NB4 (cell line): ENCODE data around the gene ADTRP.

Source experiments
- DNase-seq: peaks from one replicate; pipeline ENCODE4 v3.0.0; 2010; ENCODE audit warnings: low read depth
- H3K4me3 ChIP-seq: one replicate; pipeline ENCODE4 v1.5.1; 2011; ENCODE audit warnings: mild to moderate bottlenecking, low read depth, low read length, moderate library complexity
- CTCF ChIP-seq: IDR thresholded peaks from one replicate; pipeline ENCODE4 v1.5.1; 2012; ENCODE audit warnings: low read depth, low read length
- MAX ChIP-seq: IDR thresholded peaks from 2 replicates; pipeline ENCODE4 v1.6.1; 2011; ENCODE audit warnings: low read depth, low read length
- MYC ChIP-seq: IDR thresholded peaks from 2 replicates; pipeline ENCODE4 v1.6.1; 2011; ENCODE audit warnings: low read depth, low read length
- POLR2A ChIP-seq: IDR thresholded peaks from 2 replicates; pipeline ENCODE4 v1.6.1; 2011; ENCODE audit warnings: mild to moderate bottlenecking; ENCODE audit not compliant: insufficient read length; ENCODE audit errors: extremely low read depth

Gene ADTRP

GRCh38 chr6:11812951-11813350 is 34.3 kb upstream of the ADTRP start:
- DNase-seq, result no peak
- no peak for TF ChIP-seq CTCF
- H3K4me3 ChIP-seq, result no peak overlapping the region

GRCh38 chr6:11812439-11812838 is 33.8 kb upstream of the ADTRP start:
- TF ChIP-seq CTCF (no peak), POLR2A (no peak), MAX (no peak), MYC (no peak)
- no peak for DNase-seq
- no peak overlapping the region for H3K4me3 ChIP-seq

- no peak for DNase-seq
- TF ChIP-seq MAX (no peak), CTCF (no peak), MYC (no peak), POLR2A (no peak)
- no peak overlapping the region for H3K4me3 ChIP-seq
Observed at GRCh38 chr6:11811644-11812264, 33.2 kb upstream of the ADTRP start.

- DNase-seq, result no peak
- no peak overlapping the region for H3K4me3 ChIP-seq
- TF ChIP-seq MAX (no peak), CTCF (no peak)
Observed at GRCh38 chr6:11810854-11811643, 32.4 kb upstream of the ADTRP start.

- DNase-seq, result no peak
- no peak overlapping the region for H3K4me3 ChIP-seq
- TF ChIP-seq CTCF (no peak), MAX (no peak), POLR2A (no peak), MYC (no peak)
Observed at GRCh38 chr6:11810039-11810541, 31.5 kb upstream of the ADTRP start.
